Measurements from ENCODE around the gene EMC10.

EMC10 gene

GRCh38 chr19:50464348-50464747 lies 12.0 kb upstream of the EMC10 start:
- Histone ChIP-seq H3K9ac (no peak overlapping the region), H3K4me3 (IDR thresholded peaks at IDR 0.05; ENCODE audit: insufficient read depth, low read depth, low read length) (no peak overlapping the region)
- no peak for TF ChIP-seq CTCF (conservative IDR thresholded peaks at IDR 0.05; ENCODE audit: low read depth, low read length)

GRCh38 chr19:50465000-50465399 lies 11.3 kb upstream of the EMC10 start:
- Histone ChIP-seq H3K36me3 (ENCODE audit: insufficient read depth) (no peaks in the 10 kb centered on the region), H3K27me3 (ENCODE audit: insufficient read depth, low read depth) (peaks cover 67% of the 10 kb centered on the region), H3K4me2 (no peak overlapping the region), H3K4me3 (IDR thresholded peaks at IDR 0.05; ENCODE audit: insufficient read depth, low read depth, low read length) (no peak overlapping the region), H3K27ac (no peak overlapping the region), H3K4me1 (ENCODE audit: low read depth, poor library complexity, severe bottlenecking) (no peaks in the 10 kb centered on the region), H2AFZ (ENCODE audit: low read depth) (no peak overlapping the region), H4K20me1 (ENCODE audit: insufficient read depth) (no peaks in the 10 kb centered on the region), H3K9ac (no peak overlapping the region), H3K79me2 (ENCODE audit: insufficient read depth, low read depth) (no peaks in the 10 kb centered on the region)
- TF ChIP-seq CTCF (conservative IDR thresholded peaks at IDR 0.05; ENCODE audit: low read depth, low read length) = no peak

More at GRCh38 chr19:50464348-50464747, 12.0 kb upstream of the EMC10 start:
- no peak overlapping the region for H2AFZ ChIP-seq (ENCODE audit: low read depth)
- no peak overlapping the region for H3K27ac ChIP-seq
- no peaks in the 10 kb centered on the region for H4K20me1 ChIP-seq (ENCODE audit: insufficient read depth)
- H3K79me2 ChIP-seq (ENCODE audit: insufficient read depth, low read depth) = no peaks in the 10 kb centered on the region
- H3K36me3 ChIP-seq (ENCODE audit: insufficient read depth) = no peaks in the 10 kb centered on the region
- no peak overlapping the region for H3K4me2 ChIP-seq
- no peaks in the 10 kb centered on the region for H3K4me1 ChIP-seq (ENCODE audit: low read depth, poor library complexity, severe bottlenecking)
- peaks cover 64% of the 10 kb centered on the region for H3K27me3 ChIP-seq (ENCODE audit: insufficient read depth, low read depth)

GRCh38 chr19:50465986-50466705 lies 10.2 kb upstream of the EMC10 start:
- no peak for TF ChIP-seq CTCF (conservative IDR thresholded peaks at IDR 0.05; ENCODE audit: low read depth, low read length)
- Histone ChIP-seq H3K9ac (no peak overlapping the region), H3K79me2 (ENCODE audit: insufficient read depth, low read depth) (no peaks in the 10 kb centered on the region), H3K36me3 (ENCODE audit: insufficient read depth) (no peaks in the 10 kb centered on the region), H3K4me2 (no peak overlapping the region), H3K4me3 (IDR thresholded peaks at IDR 0.05; ENCODE audit: insufficient read depth, low read depth, low read length) (no peak overlapping the region), H3K4me1 (ENCODE audit: low read depth, poor library complexity, severe bottlenecking) (no peaks in the 10 kb centered on the region), H3K27me3 (ENCODE audit: insufficient read depth, low read depth) (peaks cover 62% of the 10 kb centered on the region), H2AFZ (ENCODE audit: low read depth) (no peak overlapping the region), H4K20me1 (ENCODE audit: insufficient read depth) (no peaks in the 10 kb centered on the region), H3K27ac (no peak overlapping the region)

- Histone ChIP-seq H3K27me3 (ENCODE audit: insufficient read depth, low read depth) (peaks cover 59% of the 10 kb centered on the region), H4K20me1 (ENCODE audit: insufficient read depth) (no peaks in the 10 kb centered on the region), H3K36me3 (ENCODE audit: insufficient read depth) (no peaks in the 10 kb centered on the region), H3K27ac (no peak overlapping the region), H3K4me2 (no peak overlapping the region), H3K4me3 (IDR thresholded peaks at IDR 0.05; ENCODE audit: insufficient read depth, low read depth, low read length) (no peak overlapping the region), H2AFZ (ENCODE audit: low read depth) (no peak overlapping the region), H3K9ac (no peak overlapping the region), H3K79me2 (ENCODE audit: insufficient read depth, low read depth) (no peaks in the 10 kb centered on the region), H3K4me1 (ENCODE audit: low read depth, poor library complexity, severe bottlenecking) (no peaks in the 10 kb centered on the region)
- no peak for TF ChIP-seq CTCF (conservative IDR thresholded peaks at IDR 0.05; ENCODE audit: low read depth, low read length)
Observed at GRCh38 chr19:50466706-50467039, 9.6 kb upstream of the EMC10 start.

Measured in KMS-11 (cell line).